ENCODE results near the gene YBX2.
A peak's percentile ranks its signal among the peaks of the same experiment; 100 is the strongest.
"Not testable (repeated sequence)": the region's sequence is repeated elsewhere in the genome, so short reads cannot be mapped to it uniquely, and the experiment has no call there.

Gene YBX2

DNA sequence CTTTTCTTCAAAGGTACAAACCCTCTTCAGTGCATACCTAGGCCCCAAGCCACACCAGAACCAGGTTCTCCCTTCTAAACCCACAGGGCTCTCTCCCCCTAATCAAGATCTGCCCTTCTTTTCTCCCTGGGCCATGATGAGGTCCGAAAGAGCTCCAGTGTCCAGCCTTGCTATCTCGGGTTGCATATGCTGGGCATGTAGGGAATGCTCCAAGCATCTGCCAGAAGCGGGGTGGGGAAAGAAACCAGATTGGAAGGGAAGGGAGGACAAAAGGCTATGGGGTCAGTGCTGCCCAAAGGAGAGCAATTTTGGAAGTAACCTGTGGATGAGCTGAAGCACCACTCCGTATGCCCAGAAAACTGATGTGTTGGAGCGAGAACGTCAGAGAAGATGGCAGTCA, 45.2 kb downstream of the YBX2 start:
- no peak for DNase-seq (ENCODE audit: low read depth in 1 of 2, low spot score in 1 of 2)

DNA sequence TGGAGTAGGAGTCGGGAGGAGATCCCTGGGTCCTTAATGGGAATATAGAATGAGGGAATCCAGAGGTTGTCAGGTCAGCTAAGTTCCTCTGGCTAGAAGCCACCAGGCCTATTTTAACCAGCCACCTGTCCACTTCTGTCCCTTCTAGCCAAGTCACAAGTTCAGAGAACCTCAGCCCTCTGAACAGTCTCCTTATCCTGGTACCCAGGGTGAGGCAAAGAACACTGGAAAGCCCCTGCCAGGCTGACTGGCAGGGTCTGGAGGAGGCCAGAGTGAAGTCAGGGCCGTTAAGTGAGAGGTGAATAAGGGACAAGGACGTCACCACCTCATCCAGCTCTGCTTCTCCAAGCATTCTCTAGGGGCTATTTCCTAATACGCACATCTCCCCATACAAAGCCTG, 45.6 kb downstream of the YBX2 start:
- no peak for DNase-seq (ENCODE audit: low read depth in 1 of 2, low spot score in 1 of 2)

DNA sequence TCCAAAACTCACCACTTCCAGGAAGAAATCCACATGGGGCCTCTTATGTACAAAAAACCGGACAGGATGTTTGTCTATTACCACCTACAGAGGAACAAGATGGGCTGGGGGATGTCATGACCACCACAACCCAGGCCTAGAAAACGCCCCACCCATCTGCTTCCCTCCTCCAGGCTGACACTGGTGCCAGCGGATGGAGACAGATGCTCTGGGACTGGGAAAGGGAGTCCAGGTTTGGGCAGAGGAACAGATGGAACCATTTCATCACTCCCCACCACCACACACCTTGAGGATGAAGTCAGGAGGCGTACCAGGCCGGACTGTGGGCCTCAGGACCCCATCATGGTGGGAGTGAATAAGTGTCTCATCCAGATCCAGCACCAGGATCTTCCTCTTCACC, 47.7 kb downstream of the YBX2 start:
- no peak for DNase-seq (ENCODE audit: low read depth in 1 of 2, low spot score in 1 of 2)

DNA sequence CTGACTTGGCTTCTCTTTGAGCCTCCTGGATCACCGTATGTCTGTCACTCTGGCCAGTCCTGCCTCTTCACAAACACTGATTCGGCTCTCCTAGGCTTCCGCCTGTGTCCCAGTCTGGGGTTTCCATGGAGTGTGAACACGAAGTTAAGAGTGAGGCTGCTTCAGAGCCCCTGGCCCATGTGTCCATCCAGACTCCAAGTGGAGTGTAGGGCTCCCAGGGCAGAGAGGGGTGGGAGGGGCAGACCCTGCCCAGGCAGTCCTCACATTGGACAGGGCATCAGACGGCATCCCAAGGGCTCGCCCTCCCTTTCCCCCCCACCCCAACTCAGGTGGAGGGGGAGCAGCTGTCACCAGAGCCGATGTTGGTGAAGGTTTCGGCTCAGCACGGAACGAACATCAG, 50.6 kb downstream of the YBX2 start:
- not testable (repeated sequence) for DNase-seq (ENCODE audit: low read depth in 1 of 2, low spot score in 1 of 2)

DNA sequence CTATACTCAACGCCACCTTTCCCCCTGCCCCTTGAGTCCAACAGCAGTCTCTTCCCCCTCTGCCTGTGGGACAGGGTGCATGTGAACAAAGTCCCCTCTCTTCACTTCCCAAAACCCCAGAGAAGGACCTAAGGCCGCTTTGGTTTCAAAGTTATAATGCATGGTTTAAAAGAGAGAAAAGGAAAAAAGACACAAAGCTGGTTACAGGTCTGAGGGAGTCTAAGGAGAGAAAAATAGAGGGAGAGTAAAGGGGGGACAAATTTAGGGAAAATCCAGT, 51.0 kb downstream of the YBX2 start:
- no peak for DNase-seq (ENCODE audit: low read depth in 1 of 2, low spot score in 1 of 2)

DNA sequence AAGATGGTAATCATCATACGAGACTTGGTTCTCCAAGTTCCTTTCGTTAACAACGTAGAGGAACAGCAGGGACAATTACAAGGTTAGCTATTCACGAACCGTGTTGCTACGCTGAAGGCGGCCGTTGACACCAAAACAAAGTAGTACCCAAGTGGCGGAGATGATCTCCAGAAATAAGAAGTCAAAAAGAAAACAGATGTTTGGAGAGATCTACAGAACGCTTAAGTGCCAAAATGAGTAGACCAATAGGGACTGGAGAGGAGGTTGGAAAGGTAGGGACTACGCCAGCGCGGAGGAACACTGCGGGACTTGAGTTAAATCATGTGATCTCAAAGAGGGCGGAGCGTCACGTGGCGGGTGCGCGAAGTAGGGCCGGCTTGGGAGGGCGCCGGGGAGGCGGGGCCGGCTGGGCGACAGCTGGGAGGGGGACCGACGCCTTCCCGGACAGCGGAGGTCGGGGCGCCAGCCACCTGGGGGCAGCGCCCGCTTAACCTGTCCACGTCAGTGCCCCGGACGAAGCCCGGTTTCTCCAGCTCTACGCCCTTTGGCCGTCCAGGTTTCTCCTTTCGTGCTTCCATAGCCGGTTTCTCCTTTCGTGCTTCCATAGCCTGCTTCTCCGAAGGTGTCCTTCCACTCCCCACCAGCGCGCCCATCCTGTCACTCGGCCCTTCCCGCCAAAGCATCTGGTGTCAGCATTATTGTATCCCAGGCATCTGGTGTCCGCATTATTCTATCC, 51.6 kb downstream of the YBX2 start:
- peak; percentile 87 to 89 for DNase-seq (ENCODE audit: low read depth in 1 of 2, low spot score in 1 of 2)

DNA sequence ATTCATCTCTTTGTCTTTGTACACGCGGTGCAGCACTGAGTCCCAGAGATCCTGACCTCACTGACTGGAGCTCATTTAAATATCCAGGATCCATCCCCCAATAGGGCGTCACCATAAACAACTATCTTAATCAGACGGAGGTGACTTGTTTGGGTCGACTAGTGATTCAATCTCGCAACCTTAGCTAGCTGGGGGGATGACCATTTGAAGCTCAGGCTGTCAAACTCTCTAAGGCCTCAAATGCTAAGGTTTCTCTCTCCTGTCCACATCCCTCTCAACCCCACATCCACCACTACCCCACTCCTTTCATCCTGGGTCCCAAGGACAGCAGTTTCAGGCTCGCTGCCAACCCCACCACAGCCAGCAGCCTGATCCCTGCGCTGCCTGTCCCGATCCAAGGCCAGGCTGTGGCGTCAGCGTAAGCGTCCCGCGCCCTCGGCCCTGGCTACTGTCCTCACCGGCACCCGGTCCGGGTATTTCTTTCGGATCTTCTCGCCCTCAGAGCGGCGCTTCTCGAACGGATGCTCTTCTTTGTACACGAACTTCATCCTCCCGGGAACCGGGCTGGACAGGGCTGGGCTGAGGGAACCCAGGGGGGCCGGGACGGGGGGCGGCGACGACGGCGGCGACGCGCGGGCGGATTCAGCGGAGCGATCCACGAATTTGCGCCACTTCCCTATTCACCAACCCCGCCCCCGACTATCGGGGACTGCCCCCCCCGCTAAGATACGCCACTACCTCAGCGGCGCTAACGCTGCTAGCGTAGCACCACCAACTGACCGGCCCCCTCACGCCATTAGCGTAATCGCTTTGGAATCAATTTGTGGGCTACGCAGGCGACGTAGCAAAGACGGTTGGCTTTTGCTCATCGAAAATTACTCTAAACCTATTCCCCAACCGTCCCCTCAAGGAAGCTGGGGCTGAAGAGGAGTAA, 52.4 kb downstream of the YBX2 start, which contains the start of gene GABARAP:
Gene GABARAP, minus strand, starts transcription at position 667 of the 934 bp plus-strand sequence. Its CDS starts 119 bp downstream, at position 548.
- peak; percentile 88 to 89 for DNase-seq (ENCODE audit: low read depth in 1 of 2, low spot score in 1 of 2)

DNA sequence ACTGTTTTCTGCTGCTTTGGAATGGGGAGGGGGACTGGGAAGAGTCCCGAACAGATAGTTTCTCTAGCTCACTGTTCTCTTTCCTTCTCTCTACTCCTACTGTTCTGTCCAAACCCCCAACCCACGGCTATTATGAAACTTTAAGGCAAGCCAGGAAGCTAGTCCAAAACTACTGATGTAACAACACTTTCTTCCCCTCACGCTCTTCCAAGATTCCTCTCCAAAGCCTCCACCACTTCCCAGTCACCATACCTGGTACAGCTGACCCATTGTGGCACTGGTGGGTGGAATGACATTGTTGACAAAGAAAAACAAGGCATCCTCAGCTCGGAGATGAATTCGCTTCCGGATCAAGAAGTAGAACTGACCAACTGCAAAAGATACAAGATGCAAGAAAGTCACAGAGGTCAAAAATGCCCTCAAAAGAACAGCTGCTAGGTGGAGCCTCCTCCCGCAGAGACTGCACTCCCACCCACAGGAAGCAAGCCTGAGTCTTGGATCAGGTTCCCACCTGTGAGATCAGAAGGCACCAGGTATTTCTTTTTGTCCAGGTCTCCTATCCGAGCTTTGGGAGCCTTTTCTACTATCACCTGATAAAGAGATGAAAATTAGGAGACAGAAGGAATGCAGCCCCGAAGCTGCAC, 53.2 kb downstream of the YBX2 start:
- no peak for DNase-seq (ENCODE audit: low read depth in 1 of 2, low spot score in 1 of 2)

DNA sequence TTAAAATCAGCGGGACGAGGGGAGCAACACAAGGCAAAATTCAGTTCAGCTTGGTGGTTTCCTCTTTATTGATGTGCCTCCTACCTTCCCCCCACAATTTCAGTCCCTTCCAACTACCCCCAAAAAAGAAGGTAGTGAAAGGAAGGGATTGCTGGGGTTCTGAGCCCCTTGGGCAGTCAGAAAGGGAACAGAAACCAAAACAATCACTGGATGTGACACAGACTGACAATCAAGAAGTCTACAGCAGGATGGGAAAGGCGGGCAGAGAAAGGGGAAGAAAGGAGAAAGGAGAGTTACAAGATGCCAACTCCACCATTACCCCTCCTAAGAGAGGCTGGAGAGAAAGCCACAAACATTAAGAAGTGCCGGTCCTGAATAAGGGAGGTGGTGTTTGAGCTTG, 54.1 kb downstream of the YBX2 start:
- no peak for DNase-seq (ENCODE audit: low read depth in 1 of 2, low spot score in 1 of 2)

DNA sequence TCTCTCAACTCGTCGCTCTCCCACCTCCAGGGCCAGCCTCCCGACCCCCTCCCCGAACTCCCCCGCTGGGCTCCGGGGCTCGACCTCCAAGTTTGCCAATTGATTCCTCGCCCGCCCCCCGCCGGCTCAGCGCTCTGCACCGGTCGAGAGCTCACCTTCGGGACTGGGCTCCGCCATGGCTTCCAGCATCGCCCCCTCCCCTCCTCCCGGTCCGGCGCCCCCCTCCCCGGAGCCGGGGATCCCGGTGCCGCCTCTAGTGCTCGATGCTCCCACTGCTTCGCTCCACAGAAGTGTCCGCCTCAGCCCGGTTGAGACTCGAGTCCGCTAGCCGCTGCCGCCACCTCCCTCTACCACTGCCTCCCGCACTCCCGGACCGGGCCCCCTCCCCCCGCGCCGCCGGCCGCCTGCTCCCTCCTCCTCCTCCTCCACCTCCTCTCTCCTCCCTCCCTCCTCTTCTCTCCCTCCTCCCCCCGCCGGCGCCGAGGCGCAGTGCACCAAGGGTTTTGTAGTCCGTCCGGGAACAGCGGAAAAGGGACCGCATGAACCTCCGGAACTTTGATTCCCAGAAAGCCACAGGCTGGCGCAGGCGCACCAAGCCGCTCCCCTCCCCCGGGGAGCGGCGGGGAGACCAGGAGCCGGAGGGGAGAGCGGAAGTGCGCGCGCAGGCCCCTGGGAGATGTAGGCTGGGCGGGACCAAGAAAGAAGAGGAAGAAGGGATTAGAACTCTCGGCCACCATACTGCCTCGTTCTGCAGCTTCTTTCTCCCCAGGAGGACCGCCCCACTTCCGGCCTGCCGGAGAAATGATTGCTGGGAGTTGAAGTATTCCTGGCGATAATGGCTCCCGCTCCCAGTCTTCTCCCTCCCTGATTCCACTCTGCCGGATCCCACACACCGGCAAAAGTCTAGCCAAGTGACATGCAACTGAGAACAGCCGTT, 55.1 kb downstream of the YBX2 start, which contains the start of gene PHF23:
Gene PHF23, minus strand, starts transcription at position 367 of the 937 bp plus-strand sequence. Its CDS starts 178 bp downstream, at position 189.
- peak; percentile 94 to 97 for DNase-seq (ENCODE audit: low read depth in 1 of 2, low spot score in 1 of 2)

DNA sequence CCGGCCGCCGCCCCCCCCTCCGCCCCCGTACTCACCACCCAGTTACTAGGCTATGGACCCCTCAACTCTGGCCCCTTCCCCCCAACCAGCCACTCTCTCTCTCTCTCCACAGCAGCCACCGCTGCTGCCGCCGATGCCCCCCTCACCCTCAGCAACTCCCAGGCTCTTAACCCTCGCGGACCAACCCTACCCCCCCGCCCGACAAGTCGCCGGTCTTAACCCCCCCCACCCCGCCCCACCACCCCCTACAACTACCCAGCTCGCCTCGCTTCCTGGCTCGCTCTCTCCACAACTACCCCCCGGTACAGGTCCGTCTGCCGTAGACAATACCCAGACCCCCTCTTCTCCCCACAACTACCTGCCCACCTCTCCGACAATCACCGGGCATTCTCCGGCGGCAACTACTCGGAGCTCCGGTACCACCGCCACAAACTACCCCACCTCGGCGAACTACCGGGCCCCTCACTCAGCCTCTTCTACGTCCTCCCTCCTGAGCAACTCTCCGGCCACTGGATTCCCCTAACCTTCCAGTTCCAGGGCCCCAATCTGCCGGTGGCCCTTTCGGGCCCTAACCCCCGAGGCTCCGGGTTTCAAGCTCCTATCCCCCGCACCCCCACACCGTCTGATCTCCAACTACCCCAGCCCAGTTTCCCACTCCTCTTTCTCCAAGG, 55.9 kb downstream of the YBX2 start:
- no peak for DNase-seq (ENCODE audit: low read depth in 1 of 2, low spot score in 1 of 2)

Measured in activated T-helper 1 cell treated with anti-CD3 and anti-CD28 coated beads, Interleukin-2, amount 50 U/mL, for 16 hours (primary cell).